KOPT-K1 (cell line): ENCODE measurements around the gene AP3S2.
"Not testable (repeated sequence)": the region's sequence is repeated elsewhere in the genome, so short reads cannot be mapped to it uniquely, and the experiment has no call there.

ENCODE experiments used
- H3K27ac ChIP-seq: fragments of 200-600 bp; sonication (generic); 2 replicates; pipeline ENCODE4 v1.5.1; 2016; ENCODE audit warnings: antibody characterized with exemption, mild to moderate bottlenecking, low read depth, low read length; ENCODE audit not compliant: poor library complexity, severe bottlenecking
- H3K36me3 ChIP-seq: fragments of 200-600 bp; sonication (generic); 2 replicates; pipeline ENCODE4 v1.5.1; 2017; ENCODE audit warnings: antibody characterized with exemption, mild to moderate bottlenecking, low read length, moderate library complexity; ENCODE audit not compliant: insufficient read depth
- H3K9me3 ChIP-seq: fragments of 200-600 bp; sonication (generic); 2 replicates; pipeline ENCODE4 v1.5.1; 2017; ENCODE audit warnings: antibody characterized with exemption, low read length, mild to moderate bottlenecking; ENCODE audit not compliant: insufficient read depth, poor library complexity, severe bottlenecking

AP3S2 gene

DNA sequence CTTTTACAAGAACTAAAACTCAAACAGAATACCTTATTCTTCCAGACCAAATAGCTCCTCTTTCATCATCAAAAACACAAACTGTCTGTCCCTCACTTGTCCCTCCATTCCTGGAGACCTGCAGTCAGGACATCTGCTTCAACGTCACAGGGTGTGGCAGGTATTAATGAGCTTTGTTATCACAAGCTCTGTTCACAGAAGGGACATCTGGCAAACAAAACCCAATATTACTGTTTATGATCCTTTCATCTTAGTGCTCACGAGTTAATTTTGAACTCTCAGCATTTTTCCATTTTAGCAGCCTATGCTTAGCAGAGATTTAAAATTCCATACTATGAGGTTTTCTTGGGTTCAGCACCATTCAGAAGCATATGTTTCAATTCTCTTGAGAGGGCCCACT lies 32.9 kb downstream of the AP3S2 start:
- no peak overlapping the region for H3K27ac ChIP-seq
- no peaks in the 10 kb centered on the region for H3K9me3 ChIP-seq
- H3K36me3 ChIP-seq: peaks cover 34% of the 10 kb centered on the region; the same call in 1 of the 2 replicates

GRCh38 chr15:89860431-89860830 lies 33.4 kb downstream of the AP3S2 start:
- Histone ChIP-seq H3K9me3 (no peaks in the 10 kb centered on the region), H3K36me3 (peaks cover 35% of the 10 kb centered on the region; the same call in 1 of the 2 replicates), H3K27ac (no peak overlapping the region)

GRCh38 chr15:89858661-89859458 lies 34.9 kb downstream of the AP3S2 start:
- H3K27ac ChIP-seq: no peak overlapping the region
- peaks cover 35% of the 10 kb centered on the region; the same call in 1 of the 2 replicates for H3K36me3 ChIP-seq
- no peaks in the 10 kb centered on the region for H3K9me3 ChIP-seq

- H3K9me3 ChIP-seq: no peaks in the 10 kb centered on the region
- H3K27ac ChIP-seq: no peak overlapping the region
- H3K36me3 ChIP-seq: peaks cover 30% of the 10 kb centered on the region; the same call in 1 of the 2 replicates
These were observed 36.1 kb downstream of the AP3S2 start for GRCh38 chr15:89857673-89858072.

DNA sequence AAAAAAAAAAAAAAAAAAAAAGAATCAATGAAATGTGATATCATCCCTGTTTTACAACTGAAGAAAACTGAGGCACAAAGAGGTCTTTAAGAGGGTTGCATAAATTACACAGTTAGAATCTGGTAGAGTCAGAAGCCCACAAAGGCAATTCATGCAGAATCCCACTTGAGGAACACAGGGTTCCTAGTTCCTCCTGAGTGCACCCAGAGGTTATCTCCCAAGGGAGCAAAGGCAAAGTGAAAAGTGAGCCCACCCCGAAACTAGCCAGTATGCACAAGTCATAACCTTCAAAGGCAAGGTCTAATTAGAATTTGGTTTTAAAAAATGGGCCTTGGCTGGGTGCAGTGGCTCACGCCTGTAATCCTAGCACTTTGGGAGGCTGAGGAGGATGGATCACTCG lies 37.8 kb downstream of the AP3S2 start:
- Histone ChIP-seq H3K9me3 (no peaks in the 10 kb centered on the region), H3K36me3 (peaks cover 28% of the 10 kb centered on the region; the same call in 1 of the 2 replicates), H3K27ac (no peak overlapping the region)

DNA sequence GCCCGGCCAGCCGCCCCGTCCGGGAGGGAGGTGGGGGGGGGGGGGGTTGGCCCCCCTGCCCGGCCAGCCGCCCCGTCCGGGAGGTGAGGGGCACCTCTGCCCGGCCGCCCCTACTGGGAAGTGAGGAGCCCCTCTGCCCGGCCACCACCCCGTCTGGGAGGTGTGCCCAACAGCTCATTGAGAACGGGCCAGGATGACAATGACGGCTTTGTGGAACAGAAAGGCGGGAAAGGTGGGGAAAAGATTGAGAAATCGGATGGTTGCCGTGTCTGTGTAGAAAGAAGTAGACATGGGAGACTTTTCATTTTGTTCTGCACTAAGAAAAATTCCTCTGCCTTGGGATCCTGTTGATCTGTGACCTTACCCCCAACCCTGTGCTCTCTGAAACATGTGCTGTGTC lies 38.9 kb downstream of the AP3S2 start:
- H3K27ac ChIP-seq, H3K9me3 ChIP-seq: not testable (repeated sequence)
- H3K36me3 ChIP-seq: peaks cover 17% of the 10 kb centered on the region; the same call in 1 of the 2 replicates

DNA sequence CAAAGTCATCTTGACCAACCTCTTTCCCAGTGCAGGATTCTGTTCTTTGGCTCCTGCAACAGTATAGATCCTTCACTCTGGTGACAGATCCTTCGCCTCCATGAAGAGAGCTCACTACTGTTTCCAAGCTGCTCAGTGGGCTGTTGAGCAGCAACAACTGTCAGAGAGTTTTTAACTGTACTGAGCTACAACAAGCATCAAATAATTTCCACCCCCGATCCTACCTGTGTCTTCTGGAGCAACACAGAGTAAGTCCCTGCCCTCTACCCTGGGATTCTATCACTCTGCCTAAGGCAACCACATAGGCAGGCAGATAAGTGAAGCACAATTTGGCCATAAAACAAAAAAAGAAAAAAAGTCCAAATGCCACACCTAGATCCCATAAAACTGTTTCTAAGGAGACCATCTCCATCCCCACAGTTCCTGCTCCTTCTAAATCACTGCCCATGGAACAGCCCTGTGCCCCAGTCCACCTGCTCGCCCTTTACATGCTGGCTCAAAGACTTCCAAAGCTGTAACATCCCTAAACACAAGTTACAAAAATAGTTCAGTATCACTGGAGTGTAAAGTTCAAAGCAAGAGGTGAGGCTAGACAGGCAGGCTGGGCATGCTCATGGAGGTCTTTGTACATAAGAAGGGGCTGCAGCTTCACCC lies 41.3 kb downstream of the AP3S2 start:
- H3K27ac ChIP-seq: no peak overlapping the region
- peaks cover 16% of the 10 kb centered on the region; the same call in 1 of the 2 replicates for H3K36me3 ChIP-seq
- H3K9me3 ChIP-seq: no peaks in the 10 kb centered on the region

DNA sequence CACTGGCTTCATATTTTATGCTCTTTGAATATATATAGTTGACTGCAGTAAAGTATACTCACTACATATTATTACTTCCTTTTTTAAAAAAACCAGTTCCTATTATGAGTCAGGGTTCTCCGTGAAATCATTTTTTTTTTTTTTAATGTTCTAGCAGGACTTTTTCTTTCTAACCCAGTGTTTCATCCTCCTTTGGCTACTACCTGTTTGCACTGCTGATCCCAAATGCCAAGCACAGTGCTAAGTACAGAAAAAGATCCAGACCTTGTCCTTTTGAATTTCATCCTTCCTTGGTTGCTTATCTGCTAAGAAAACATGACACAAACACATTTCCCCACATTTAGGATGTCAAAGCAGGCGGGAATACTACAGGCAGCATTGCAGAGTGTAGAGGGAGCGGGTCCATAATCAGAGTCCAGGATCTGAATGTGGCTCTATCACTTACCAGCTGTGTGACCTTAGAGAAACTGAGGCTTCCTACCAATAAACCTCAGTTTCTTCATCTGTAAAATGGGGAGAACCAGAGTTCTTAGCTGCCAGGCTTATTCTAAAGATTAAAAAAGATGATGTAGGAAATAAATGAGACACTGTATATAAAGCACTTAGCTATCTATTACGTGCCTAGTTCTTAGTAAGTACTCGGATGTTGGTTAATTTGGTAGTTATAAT lies 42.0 kb downstream of the AP3S2 start:
- no peak overlapping the region for H3K27ac ChIP-seq
- H3K36me3 ChIP-seq: peaks cover 16% of the 10 kb centered on the region; the same call in 1 of the 2 replicates
- H3K9me3 ChIP-seq: no peaks in the 10 kb centered on the region

- H3K27ac ChIP-seq: no peak overlapping the region
- peaks cover 10% of the 10 kb centered on the region; the same call in 1 of the 2 replicates for H3K36me3 ChIP-seq
- no peaks in the 10 kb centered on the region for H3K9me3 ChIP-seq
These were observed 44.9 kb downstream of the AP3S2 start for GRCh38 chr15:89848970-89849292.

DNA sequence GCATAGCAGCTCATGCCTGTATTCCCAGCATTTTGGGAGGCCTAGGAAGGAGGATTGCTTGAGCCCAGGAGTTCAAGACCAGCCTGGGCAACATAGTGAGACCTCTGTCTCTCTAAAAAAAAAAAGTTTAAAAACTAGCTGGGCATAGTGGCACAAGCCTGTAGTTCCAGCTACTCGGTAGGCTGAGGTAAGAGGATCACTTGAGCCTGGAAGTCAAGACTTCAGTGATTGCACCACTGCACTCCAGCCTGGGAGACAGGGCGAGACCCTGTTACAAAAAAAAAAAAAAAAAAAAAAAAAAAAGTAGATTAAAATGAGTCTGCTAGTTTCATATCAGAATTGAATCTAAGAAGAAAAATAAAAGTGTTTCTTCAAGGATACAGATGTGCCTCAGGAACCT lies 46.7 kb downstream of the AP3S2 start:
- no peak overlapping the region for H3K27ac ChIP-seq
- H3K36me3 ChIP-seq: peaks cover 6% of the 10 kb centered on the region; the same call in 1 of the 2 replicates

DNA sequence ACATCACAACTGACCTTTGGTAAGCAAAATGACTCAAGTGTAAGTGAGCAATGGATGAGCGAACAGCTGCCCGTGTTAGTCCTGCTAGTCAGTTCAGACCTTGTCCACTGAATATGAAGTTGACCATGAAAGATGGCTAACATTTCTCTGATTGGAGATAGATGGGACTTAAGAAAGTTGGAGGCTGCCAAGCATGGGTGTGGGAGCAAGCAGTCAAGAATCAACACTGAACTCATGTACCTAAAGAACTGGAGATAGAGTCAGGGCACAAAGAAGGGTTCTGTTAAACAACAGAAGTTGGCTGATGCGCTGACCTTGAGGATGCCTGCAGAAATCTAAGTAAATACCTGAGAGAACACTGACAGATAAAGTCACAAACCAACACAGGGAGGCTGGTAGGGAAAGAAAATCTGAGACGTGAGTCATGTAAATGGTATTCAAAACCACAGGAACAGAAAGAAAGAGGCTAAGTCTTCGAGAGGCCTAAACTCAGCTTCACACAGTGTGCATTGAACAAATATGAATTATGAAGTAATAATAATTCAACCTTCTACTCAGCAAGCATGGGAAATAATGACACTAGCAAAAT lies 48.4 kb downstream of the AP3S2 start:
- Histone ChIP-seq H3K36me3 (0 out of 2 replicates have a peak, but pooled peaks cover 7% of the 10 kb centered on the region), H3K27ac (no peak overlapping the region)

More for the DNA sequence above, 46.7 kb downstream of the AP3S2 start:
- H3K9me3 ChIP-seq: no peaks in the 10 kb centered on the region

DNA sequence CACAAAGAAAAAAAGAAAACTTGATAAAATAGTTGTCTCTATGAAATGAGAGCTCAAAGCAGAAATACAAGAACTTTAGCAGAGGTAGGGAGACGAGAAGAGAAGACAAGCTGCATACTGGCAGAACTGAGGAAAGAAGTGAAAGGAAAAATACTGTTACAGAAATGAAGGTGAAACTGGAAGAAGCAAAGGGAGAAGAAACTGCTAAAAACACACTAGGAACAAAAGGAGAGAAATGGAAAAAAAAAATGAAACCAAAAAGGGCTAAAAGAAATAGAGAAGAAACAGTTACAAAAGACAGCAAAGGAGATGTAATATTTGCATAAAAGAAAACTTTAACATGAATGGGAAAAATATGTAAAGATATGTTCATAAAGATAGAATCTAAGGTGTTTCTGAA lies 51.8 kb downstream of the AP3S2 start:
- H3K36me3 ChIP-seq: peaks cover 24% of the 10 kb centered on the region; the same call in 1 of the 2 replicates
- no peak overlapping the region for H3K27ac ChIP-seq
- H3K9me3 ChIP-seq: no peaks in the 10 kb centered on the region

More for the DNA sequence above, 48.4 kb downstream of the AP3S2 start:
- H3K9me3 ChIP-seq: no peaks in the 10 kb centered on the region

GRCh38 chr15:89841306-89841705 lies 52.5 kb downstream of the AP3S2 start:
- H3K9me3 ChIP-seq: no peaks in the 10 kb centered on the region
- no peak overlapping the region for H3K27ac ChIP-seq
- peaks cover 31% of the 10 kb centered on the region; the same call in 1 of the 2 replicates for H3K36me3 ChIP-seq

DNA sequence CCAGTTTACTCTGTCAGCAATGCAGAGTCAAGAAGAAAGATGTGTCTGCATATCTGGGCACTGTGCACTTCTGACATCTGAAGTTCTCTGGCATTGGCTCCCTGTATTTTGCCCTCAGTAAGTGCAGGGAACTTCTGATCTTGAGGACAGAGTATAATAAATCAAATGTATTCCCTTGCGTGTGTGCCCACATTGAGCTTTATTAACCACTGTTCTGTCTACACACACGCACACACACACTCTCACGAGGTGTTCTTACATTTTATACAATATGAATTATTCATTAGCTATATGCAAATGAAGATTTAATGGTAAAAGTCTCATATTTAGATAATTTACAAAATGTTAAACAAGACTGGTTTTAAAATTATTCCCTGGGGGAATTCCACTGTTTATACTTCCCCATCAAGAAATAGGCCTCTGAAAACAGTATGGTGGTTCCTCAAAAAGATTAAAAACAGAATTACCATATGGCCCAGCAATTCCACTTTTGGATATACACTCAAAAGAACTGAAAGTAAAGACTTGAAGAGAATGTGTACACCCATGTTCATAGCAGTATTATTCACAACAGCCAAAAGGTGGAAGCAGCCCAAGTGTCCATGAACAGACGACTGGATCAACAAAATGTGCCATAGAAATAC lies 54.5 kb downstream of the AP3S2 start:
- Histone ChIP-seq H3K9me3 (no peaks in the 10 kb centered on the region), H3K27ac (no peak overlapping the region), H3K36me3 (peaks cover 50% of the 10 kb centered on the region)
